GM18873 (cell line): Measurements from ENCODE around the gene ENG.

Experiments used
- ATAC-seq: cut with Tn5 transposase; IDR thresholded peaks from one replicate; pipeline ENCODE4 v1.9.1; 2021; ENCODE audit warnings: mild to moderate bottlenecking, moderate library complexity, moderate number of reproducible peaks; ENCODE audit not compliant: unreplicated experiment, low FRiP score

Gene ENG

GRCh38 chr9:127779136-127779981, 75.1 kb downstream of the ENG start:
- peak; percentile 48 for ATAC-seq

DNA sequence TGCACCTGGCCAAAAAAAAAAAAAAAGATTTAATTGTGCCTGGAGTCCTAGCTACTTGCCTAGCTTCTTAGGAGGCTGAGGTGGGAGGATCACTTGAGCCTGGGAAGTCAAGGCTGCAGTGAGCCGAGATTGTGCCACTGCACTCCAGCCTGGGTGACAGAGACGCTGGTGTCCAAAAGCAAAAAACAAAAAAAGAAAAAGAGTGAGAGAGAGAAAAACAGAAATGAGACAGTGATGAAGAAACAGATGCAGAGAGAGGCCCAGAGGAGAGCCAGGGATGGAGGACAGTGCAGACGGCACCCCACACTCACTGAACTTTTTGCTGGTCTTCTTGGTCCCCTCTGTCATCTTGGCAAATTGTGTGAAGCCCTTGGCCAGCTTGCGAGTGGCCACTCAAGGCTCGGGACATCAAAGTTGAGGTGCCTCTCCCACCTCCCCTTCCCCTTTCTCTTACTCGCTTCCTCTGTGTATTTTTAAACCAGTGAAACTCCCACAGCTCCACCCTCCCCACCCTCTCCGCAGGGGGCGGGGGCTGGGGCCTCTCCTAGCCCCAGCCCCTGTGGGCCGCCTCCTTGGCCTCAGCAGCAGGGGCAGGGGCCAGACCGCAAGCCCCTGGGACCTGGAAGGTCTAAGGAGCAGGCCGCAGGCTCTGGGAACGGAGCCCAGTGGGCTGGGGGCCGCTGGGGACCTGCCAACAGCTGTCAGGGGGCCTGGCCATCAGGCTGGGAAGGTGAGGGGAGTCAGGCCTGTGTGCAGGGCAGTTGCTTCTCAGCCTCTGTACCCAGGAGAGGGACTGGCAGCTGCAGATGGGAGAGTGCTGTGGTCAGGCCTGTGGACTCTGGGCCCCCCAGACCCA, 76.0 kb downstream of the ENG start, which contains the start of gene SH2D3C:
Gene SH2D3C, minus strand, starts transcription at position 387 of the 856 bp plus-strand sequence. Its CDS starts 39 bp downstream, at position 348.
- peak; percentile 9 for ATAC-seq

- ATAC-seq = no peak
Measured at GRCh38 chr9:127777368-127777980, 77.0 kb downstream of the ENG start.

DNA sequence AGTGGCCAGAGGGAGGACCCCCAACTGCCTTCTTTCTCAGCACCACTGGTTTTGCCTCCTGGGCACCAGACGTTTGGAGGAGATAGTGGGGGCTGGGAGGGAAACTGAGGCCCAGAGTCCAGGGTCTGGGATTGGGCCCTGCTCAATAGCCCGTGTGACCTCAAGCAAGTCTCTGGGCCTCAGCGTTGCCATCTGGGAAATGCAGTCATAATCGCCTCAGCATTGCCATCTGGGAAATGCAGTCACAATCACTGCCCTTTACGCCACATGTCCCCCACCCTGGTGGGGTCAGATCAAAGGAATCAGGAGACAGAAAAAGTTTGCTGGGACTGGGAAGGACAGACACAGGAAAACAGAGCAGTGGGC, 77.6 kb downstream of the ENG start:
- no peak for ATAC-seq

GRCh38 chr9:127776195-127776923, 78.1 kb downstream of the ENG start:
- no peak for ATAC-seq

GRCh38 chr9:127773981-127774380, 80.5 kb downstream of the ENG start:
- no peak for ATAC-seq

DNA sequence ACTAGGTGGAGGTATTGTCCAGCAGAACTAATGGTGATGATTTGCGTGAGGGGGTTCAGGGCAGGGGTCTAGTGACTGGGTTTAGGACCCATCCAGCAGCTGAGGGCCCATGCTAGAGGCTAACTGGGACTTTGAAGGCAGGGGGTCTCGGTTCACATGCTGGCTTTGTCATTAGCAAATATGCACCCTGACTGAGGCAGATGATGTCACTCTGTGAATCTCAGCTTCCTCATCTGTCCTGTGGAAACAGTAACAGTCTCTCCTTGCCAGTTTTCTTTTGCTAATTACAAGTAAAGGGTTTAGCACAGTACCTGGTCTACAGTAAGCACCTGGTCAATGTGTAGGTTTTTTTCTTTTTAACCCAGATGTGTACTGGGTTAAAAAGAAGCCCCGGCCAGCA, 81.2 kb downstream of the ENG start:
- no peak for ATAC-seq

DNA sequence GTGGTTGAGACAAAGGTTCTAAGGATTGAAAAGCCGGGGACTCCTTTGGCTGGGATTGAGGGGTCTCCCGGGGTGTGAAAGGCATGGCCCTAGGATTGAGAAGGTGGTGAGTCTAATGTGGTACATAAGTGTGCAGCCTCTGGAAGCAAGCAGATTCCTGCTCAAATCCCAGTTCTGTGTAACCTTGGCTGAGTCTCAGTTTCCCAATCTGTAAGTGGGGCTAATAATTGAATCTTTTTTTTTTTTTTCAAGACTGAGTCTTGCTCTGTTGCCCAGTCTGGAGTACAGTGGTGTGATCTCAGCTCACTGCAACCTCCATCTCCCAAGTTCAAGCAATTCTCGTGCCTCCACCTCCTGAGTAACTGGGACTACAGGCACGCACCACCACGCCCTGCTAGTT, 81.9 kb downstream of the ENG start:
- ATAC-seq = no peak

GRCh38 chr9:127771570-127772189, 82.8 kb downstream of the ENG start:
- ATAC-seq = no peak

DNA sequence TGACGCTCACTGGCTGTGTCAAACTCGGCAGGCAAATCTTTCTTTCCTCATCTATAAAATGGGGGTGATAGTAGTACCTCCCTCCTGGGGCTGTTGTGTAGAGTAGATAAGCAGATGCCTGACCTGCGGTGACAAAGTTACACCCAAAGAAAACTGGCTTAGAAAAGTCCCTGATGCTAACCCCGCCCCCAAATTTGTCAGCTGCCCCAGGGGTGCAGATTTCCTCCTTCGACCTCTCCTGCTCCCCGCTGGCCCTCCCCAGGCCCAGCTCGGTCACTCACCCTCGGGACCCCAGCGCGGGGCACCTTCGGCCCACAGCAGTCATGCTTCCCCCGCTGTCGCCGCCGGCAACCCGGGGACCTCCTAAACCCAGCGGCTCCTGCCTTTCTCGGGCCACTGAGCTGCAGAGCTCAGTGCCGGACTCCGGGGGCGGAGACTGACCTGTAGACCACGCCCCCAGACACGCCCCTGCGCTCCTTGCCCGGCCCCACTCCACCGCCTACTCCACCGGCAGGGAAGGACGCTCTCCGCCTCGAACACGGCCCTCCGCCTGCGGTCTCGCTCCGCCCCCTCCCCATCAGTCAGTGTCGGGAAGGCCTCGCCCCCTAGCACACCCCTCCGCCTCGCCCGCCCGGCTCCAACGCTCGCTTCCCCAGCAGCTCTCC, 83.4 kb downstream of the ENG start:
- peak; percentile 78 for ATAC-seq

GRCh38 chr9:127770583-127770904, 83.9 kb downstream of the ENG start:
- ATAC-seq = no peak

DNA sequence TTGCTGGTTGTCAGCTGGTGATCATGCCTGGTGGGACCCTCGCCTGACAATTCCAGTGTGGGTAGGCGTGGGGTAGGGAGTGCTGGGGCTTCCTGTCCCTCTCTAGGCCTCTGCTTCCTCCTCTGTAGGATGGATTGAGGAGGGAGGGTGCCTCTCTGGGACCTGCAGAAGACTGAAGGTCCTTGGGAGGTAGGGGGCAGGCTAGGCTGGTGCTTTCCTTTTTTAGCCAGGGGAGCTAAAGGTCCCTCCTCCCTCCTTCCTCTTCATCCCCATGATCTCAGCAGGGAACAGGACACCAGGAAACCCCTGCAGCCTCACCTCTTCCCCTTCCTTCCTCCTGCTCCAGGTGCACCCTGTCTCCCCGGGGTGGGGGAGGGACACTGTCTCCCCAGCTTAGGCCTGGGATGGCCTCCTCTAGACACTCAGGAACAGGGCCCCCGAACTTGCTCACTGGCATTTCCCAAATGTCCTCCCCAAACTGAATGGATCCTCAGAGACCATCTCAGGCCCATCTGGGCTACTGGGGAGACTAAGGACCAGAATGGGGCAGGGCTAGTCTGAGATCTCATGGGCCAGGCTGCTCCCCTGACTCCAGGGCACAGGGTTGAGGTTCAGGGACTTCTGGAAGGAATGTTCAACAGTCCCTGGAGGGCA, 84.4 kb downstream of the ENG start:
- ATAC-seq = no peak

DNA sequence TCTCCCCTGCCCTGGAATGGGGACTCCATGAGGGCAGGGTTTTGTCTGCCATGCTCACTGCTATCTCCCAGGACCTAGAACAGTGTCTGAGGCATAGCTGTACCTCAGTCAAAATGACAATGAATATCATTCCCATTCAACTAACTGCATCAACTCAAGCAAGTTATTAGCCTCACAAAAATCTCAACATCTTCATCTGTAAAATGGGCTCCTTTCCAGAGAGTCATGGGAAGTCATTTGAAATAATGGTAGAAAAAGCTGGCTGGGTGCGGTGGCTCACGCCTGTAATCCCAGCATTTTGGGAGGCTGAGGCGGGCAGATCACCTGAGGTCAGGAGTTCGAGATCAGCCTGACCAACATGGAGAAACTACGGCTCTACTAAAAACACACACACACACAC, 85.4 kb downstream of the ENG start:
- ATAC-seq = no peak

DNA sequence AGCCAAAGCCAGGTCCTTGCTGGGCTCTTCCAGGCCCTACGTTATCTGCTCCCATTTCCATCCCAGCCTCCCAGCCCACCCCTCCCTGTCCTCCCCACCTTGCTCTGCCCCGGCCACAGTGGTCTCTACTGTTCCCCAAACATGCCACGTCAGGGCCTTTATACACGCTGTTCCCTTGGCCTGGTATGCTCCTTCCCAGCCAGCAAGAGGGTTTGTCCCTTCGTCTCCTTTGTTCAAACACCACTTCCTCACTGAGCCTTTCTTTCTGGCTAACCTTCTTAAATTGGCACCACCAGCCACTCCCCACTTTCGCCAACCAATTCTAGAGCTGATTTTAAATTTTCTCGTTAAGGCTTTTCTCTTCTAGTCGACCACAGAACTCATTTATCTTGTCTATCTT, 85.8 kb downstream of the ENG start:
- ATAC-seq = no peak

DNA sequence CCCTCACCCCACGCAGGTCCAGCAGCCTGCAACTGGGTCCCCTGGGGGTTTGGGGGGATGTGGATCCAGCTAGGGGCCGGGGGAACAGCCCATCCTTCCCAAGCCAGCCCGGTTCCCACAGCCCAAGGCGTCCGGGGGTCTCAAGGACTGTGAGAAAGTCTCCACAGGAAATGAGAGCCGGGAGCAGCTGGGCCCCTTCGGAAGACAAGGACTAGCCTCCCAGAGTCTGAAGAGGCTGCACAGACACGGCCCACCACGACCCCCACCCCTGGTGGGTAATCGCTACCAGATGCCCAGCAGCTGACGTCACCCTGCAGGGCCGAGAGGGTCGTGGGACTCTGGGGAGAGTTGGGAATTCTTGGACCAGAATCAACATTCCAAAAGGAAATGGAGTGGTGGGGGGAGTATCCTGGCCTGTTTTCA, 86.5 kb downstream of the ENG start:
- ATAC-seq = no peak

GRCh38 chr9:127767410-127767809, 87.0 kb downstream of the ENG start:
- ATAC-seq = no peak

DNA sequence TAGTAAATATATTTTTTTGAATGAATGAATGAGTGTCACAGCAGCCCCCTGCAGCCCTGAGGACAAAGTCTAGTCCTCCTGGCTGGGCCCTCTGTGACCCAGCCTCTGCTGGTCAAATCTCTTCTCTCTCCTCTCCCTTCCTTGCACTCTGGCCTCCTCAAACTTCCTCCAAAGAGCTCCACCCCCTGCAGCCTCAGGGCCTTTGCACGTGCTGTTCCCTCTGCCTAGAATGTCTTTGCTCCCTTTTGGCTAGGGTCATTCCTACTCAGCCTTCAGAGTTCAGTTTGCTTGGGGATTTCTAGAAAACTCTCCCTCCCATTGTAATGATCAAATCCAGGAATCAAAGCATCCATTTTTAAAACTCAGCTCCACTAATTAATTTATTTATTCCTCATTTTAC, 89.0 kb downstream of the ENG start:
- ATAC-seq = no peak
